Fibroblast of lung (primary cell): ENCODE measurements around the gene IP6K3. TPM values are rescaled to one million over a fixed set of nuclear protein-coding genes. Genes with fewer than 3 reads are reported as not detected.

ENCODE experiments used
- DNase-seq, 2 donors: peaks; one replicate each; pipeline versions ENCODE4 v3.0.0 to v3.0.0-alpha.2; 2010; ENCODE audit warnings: low read depth in 2 of 2
- H2AFZ ChIP-seq: 2 replicates; pipeline ENCODE4 v1.5.1; 2012; ENCODE audit warnings: low read length, control low read depth, inconsistent platforms
- H3K27ac ChIP-seq: 2 replicates; pipeline ENCODE4 v1.5.1; 2011; ENCODE audit warnings: low read length, control low read depth; ENCODE audit not compliant: insufficient read depth
- H3K27me3 ChIP-seq: 2 replicates; pipeline ENCODE4 v1.5.1; 2011; ENCODE audit warnings: mild to moderate bottlenecking, low read length; ENCODE audit not compliant: control insufficient read depth, insufficient read depth
- H3K36me3 ChIP-seq: 2 replicates; pipeline ENCODE4 v1.5.1; 2011; ENCODE audit warnings: low read length; ENCODE audit not compliant: control insufficient read depth, insufficient read depth
- H3K4me1 ChIP-seq: 2 replicates; pipeline ENCODE4 v1.5.1; 2011; ENCODE audit warnings: low read length; ENCODE audit not compliant: control insufficient read depth, insufficient read depth; ENCODE audit errors: extremely low read depth
- H3K4me2 ChIP-seq: 2 replicates; pipeline ENCODE4 v1.5.1; 2011; ENCODE audit warnings: low read length, control low read depth; ENCODE audit not compliant: insufficient read depth; ENCODE audit errors: extremely low read depth
- H3K4me3 ChIP-seq, 4 experiments: fragments of 200-600 bp in 1 of 4; sonication (generic) in 1 of 4; replicated peaks in 1 of 4; 2 replicates each; pipeline ENCODE4 v1.5.1; 2011 to 2016; ENCODE audit warnings: low read length in 4 of 4, low read depth in 3 of 4, mild to moderate bottlenecking in 3 of 4, control low read depth in 2 of 4, inconsistent platforms in 1 of 4, mixed read lengths in 1 of 4; ENCODE audit not compliant: insufficient read depth in 1 of 4; ENCODE audit errors: control extremely low read depth in 1 of 4
- H3K79me2 ChIP-seq: 2 replicates; pipeline ENCODE4 v1.5.1; 2012; ENCODE audit warnings: mild to moderate bottlenecking, low read length, inconsistent platforms; ENCODE audit not compliant: control insufficient read depth, insufficient read depth
- H3K9ac ChIP-seq: 2 replicates; pipeline ENCODE4 v1.5.1; 2011; ENCODE audit warnings: mild to moderate bottlenecking, low read length, control low read depth; ENCODE audit not compliant: insufficient read depth
- H3K9me3 ChIP-seq: 2 replicates; pipeline ENCODE4 v1.5.1; 2012; ENCODE audit warnings: low read depth, low read length; ENCODE audit not compliant: control insufficient read depth, insufficient read depth
- H4K20me1 ChIP-seq: 2 replicates; pipeline ENCODE4 v1.5.1; 2011; ENCODE audit warnings: low read length; ENCODE audit not compliant: control insufficient read depth, insufficient read depth; ENCODE audit errors: extremely low read depth
- CTCF ChIP-seq, 2 donors: IDR thresholded peaks in 1 of 2; conservative IDR thresholded peaks in 1 of 2; 1 replicate in 1 of 2; 2 replicates in 1 of 2; pipeline ENCODE4 v1.5.1; 2011 to 2012; ENCODE audit warnings: low read length in 2 of 2, control low read depth in 1 of 2, inconsistent platforms in 1 of 2, low read depth in 1 of 2, mild to moderate bottlenecking in 1 of 2
- EZH2 ChIP-seq: IDR thresholded peaks from 2 replicates; pipeline ENCODE4 v1.5.1; 2012; ENCODE audit warnings: low read length, control low read depth, mild to moderate bottlenecking; ENCODE audit errors: missing control alignments
- polyA plus RNA-seq, 2 donors: library from polyadenylated mRNA; depleted of rRNA in 1 of 2; stranded (reverse) in 1 of 2; unstranded in 1 of 2; fragments of >200 nt; gene quantifications; 2 replicates each; pipeline ENCODE4 v1.2.1, GENCODE V29; 2011 to 2012; ENCODE audit warnings: missing spikeins in 1 of 2
- total RNA-seq: library from RNA; depleted of rRNA; stranded (reverse); fragments of >200 nt; gene quantifications from 2 replicates; pipeline ENCODE4 v1.2.1, GENCODE V29; 2014

Gene IP6K3
- total and polyA plus RNA-seq, 2 donors (not counting 1 experiment from before 2014, with no cell fraction given) = 0.84 to 5.4 TPM

- H3K27me3 ChIP-seq = peaks cover 16% of the 10 kb centered on the region
- no peaks in the 10 kb centered on the region for H3K79me2 ChIP-seq
- H3K9me3 ChIP-seq = no peaks in the 10 kb centered on the region
- no peak for DNase-seq
- H4K20me1 ChIP-seq = no peaks in the 10 kb centered on the region
- H3K9ac ChIP-seq = no peak overlapping the region
- H3K4me1 ChIP-seq = peaks cover 8% of the 10 kb centered on the region
- no peak overlapping the region for H2AFZ ChIP-seq
- no peaks in the 10 kb centered on the region for H3K36me3 ChIP-seq
- H3K4me2 ChIP-seq = no peak overlapping the region
- TF ChIP-seq CTCF (conservative IDR thresholded peaks at IDR 0.05 in 1 of 2, IDR thresholded peaks at IDR 0.05 in 1 of 2; ENCODE audit: low read depth in 1 of 2, low read length in 2 of 2) = no peak
- TF ChIP-seq EZH2 = peak; percentile 32
- H3K27ac ChIP-seq = no peak overlapping the region
- no peak overlapping the region for H3K4me3 ChIP-seq
Observed at GRCh38 chr6:33742837-33743236, 3.9 kb downstream of the IP6K3 start.

GRCh38 chr6:33742092-33742491 lies 4.6 kb downstream of the IP6K3 start:
- H3K79me2 ChIP-seq = no peaks in the 10 kb centered on the region
- DNase-seq = no peak
- peaks cover 8% of the 10 kb centered on the region for H3K4me1 ChIP-seq
- H4K20me1 ChIP-seq = no peaks in the 10 kb centered on the region
- H3K27ac ChIP-seq = no peak overlapping the region
- H3K4me2 ChIP-seq = no peak overlapping the region
- no peak overlapping the region for H2AFZ ChIP-seq
- H3K9me3 ChIP-seq = no peaks in the 10 kb centered on the region
- H3K4me3 ChIP-seq = no peak overlapping the region
- H3K27me3 ChIP-seq = peaks cover 16% of the 10 kb centered on the region
- H3K9ac ChIP-seq = no peak overlapping the region
- no peaks in the 10 kb centered on the region for H3K36me3 ChIP-seq
- TF ChIP-seq EZH2 = no peak
- no peak for TF ChIP-seq CTCF (conservative IDR thresholded peaks at IDR 0.05 in 1 of 2, IDR thresholded peaks at IDR 0.05 in 1 of 2; ENCODE audit: low read depth in 1 of 2, low read length in 2 of 2)

- no peaks in the 10 kb centered on the region for H3K36me3 ChIP-seq
- no peaks in the 10 kb centered on the region for H3K9me3 ChIP-seq
- H3K27me3 ChIP-seq = peaks cover 16% of the 10 kb centered on the region
- TF ChIP-seq CTCF (conservative IDR thresholded peaks at IDR 0.05 in 1 of 2, IDR thresholded peaks at IDR 0.05 in 1 of 2; ENCODE audit: low read depth in 1 of 2, low read length in 2 of 2) (no peak), EZH2 (no peak)
- no peak overlapping the region for H3K4me3 ChIP-seq
- no peak overlapping the region for H3K27ac ChIP-seq
- DNase-seq = no peak
- H2AFZ ChIP-seq = no peak overlapping the region
- no peaks in the 10 kb centered on the region for H3K4me1 ChIP-seq
- no peak overlapping the region for H3K4me2 ChIP-seq
- H4K20me1 ChIP-seq = no peaks in the 10 kb centered on the region
- H3K79me2 ChIP-seq = no peaks in the 10 kb centered on the region
- no peak overlapping the region for H3K9ac ChIP-seq
Observed at GRCh38 chr6:33740794-33741193, 5.9 kb downstream of the IP6K3 start.
